Astrocyte (in vitro differentiated cells and primary cell): ENCODE measurements around the gene CRB2. TPM values are rescaled to one million over a fixed set of nuclear protein-coding genes. Genes with fewer than 3 reads are reported as not detected.

ENCODE experiments used
- DNase-seq: peaks from one replicate; pipeline ENCODE4 v3.0.0-alpha.2; 2010; ENCODE audit warnings: low read depth
- FAIRE-seq: peaks from 2 replicates; lab custom pipeline; 2011; peaks lifted over from hg19 to GRCh38; lab: Jason Lieb, UNC
- H2AFZ ChIP-seq: 2 replicates; pipeline ENCODE4 v1.6.0; 2012; ENCODE audit warnings: low read depth, low read length, inconsistent platforms
- H3K27ac ChIP-seq: 2 replicates; pipeline ENCODE4 v1.5.1; 2011; ENCODE audit warnings: low read depth, low read length, inconsistent platforms
- H3K27me3 ChIP-seq: 2 replicates; pipeline ENCODE4 v1.6.0; 2011; ENCODE audit warnings: low read length, inconsistent platforms; ENCODE audit not compliant: insufficient read depth
- H3K36me3 ChIP-seq: 2 replicates; pipeline ENCODE4 v1.5.1; 2011; ENCODE audit warnings: low read length, inconsistent platforms; ENCODE audit not compliant: insufficient read depth
- H3K4me1 ChIP-seq: 2 replicates; pipeline ENCODE4 v1.5.1; 2011; ENCODE audit warnings: low read length, inconsistent platforms; ENCODE audit not compliant: insufficient read depth
- H3K4me2 ChIP-seq: 2 replicates; pipeline ENCODE4 v1.6.0; 2012; ENCODE audit warnings: low read length, inconsistent platforms
- H3K4me3 ChIP-seq: 2 replicates; pipeline ENCODE4 v1.5.1; 2011; ENCODE audit warnings: low read depth, mild to moderate bottlenecking, low read length, inconsistent platforms; ENCODE audit not compliant: insufficient read depth
- H3K79me2 ChIP-seq: 2 replicates; pipeline ENCODE4 v1.6.0; 2012; ENCODE audit warnings: mild to moderate bottlenecking, low read length, inconsistent platforms; ENCODE audit not compliant: insufficient read depth
- H3K9ac ChIP-seq: 2 replicates; pipeline ENCODE4 v1.6.0; 2012; ENCODE audit warnings: mild to moderate bottlenecking, low read length, inconsistent platforms
- H3K9me3 ChIP-seq: 2 replicates; pipeline ENCODE4 v1.5.1; 2012; ENCODE audit warnings: low read depth, mild to moderate bottlenecking, low read length, inconsistent platforms; ENCODE audit not compliant: insufficient read depth
- H4K20me1 ChIP-seq: 2 replicates; pipeline ENCODE4 v1.6.0; 2012; ENCODE audit warnings: low read length, inconsistent platforms; ENCODE audit not compliant: insufficient read depth
- H3K27ac Mint-ChIP-seq: one replicate; pipeline ENCODE4 v1.8.0; 2021; ENCODE audit warnings: mild to moderate bottlenecking, mixed read lengths; ENCODE audit not compliant: unreplicated experiment
- H3K27me3 Mint-ChIP-seq: one replicate; pipeline ENCODE4 v1.8.0; 2021; ENCODE audit warnings: low read depth, mixed read lengths; ENCODE audit not compliant: unreplicated experiment
- H3K36me3 Mint-ChIP-seq: one replicate; pipeline ENCODE4 v1.8.0; 2021; ENCODE audit warnings: low read depth, mixed read lengths; ENCODE audit not compliant: unreplicated experiment
- H3K4me1 Mint-ChIP-seq: one replicate; pipeline ENCODE4 v1.8.0; 2021; ENCODE audit warnings: low read depth, mixed read lengths; ENCODE audit not compliant: unreplicated experiment
- H3K4me3 Mint-ChIP-seq: one replicate; pipeline ENCODE4 v1.8.0; 2021; ENCODE audit warnings: mild to moderate bottlenecking, moderate library complexity, mixed read lengths; ENCODE audit not compliant: unreplicated experiment
- H3K9me3 Mint-ChIP-seq: one replicate; pipeline ENCODE4 v1.8.0; 2021; ENCODE audit warnings: mild to moderate bottlenecking, mixed read lengths; ENCODE audit not compliant: unreplicated experiment
- CTCF ChIP-seq: IDR thresholded peaks from 2 replicates; pipeline ENCODE4 v1.5.1; 2011; ENCODE audit warnings: low read depth, mild to moderate bottlenecking, inconsistent platforms, low read length, moderate library complexity; ENCODE audit not compliant: insufficient read depth
- EZH2 ChIP-seq: IDR thresholded peaks from 2 replicates; pipeline ENCODE4 v1.6.1; 2012; ENCODE audit warnings: mild to moderate bottlenecking, low read length, inconsistent platforms; ENCODE audit not compliant: insufficient read depth
- total RNA-seq: library from RNA; stranded (reverse); gene quantifications from 2 replicates; pipeline ENCODE4 v1.2.1, GENCODE V29; 2021

The CRB2 gene
- total RNA-seq, 1 donor from 2014 or later: 2.4 TPM

GRCh38 chr9:123382653-123383511 lies 26.9 kb downstream of the CRB2 start:
- no peaks in the 10 kb centered on the region for H3K4me1 Mint-ChIP-seq
- no peaks in the 10 kb centered on the region for H3K79me2 ChIP-seq
- FAIRE-seq: no peak
- H3K9me3 ChIP-seq: no peaks in the 10 kb centered on the region
- peaks cover 22% of the 10 kb centered on the region for H3K27me3 Mint-ChIP-seq
- no peak overlapping the region for H2AFZ ChIP-seq
- H3K36me3 Mint-ChIP-seq: no peaks in the 10 kb centered on the region
- no peak overlapping the region for H3K9ac ChIP-seq
- H3K4me3 Mint-ChIP-seq: no peak overlapping the region
- H3K9me3 Mint-ChIP-seq: no peaks in the 10 kb centered on the region
- no peak overlapping the region for H3K4me3 ChIP-seq
- no peaks in the 10 kb centered on the region for H3K4me1 ChIP-seq
- H3K36me3 ChIP-seq: no peaks in the 10 kb centered on the region
- DNase-seq: no peak
- no peaks in the 10 kb centered on the region for H4K20me1 ChIP-seq
- TF ChIP-seq EZH2: no peak
- no peak for TF ChIP-seq CTCF
- H3K27ac ChIP-seq: no peak overlapping the region
- no peak overlapping the region for H3K27ac Mint-ChIP-seq
- no peak overlapping the region for H3K4me2 ChIP-seq
- H3K27me3 ChIP-seq: peaks cover 5% of the 10 kb centered on the region

GRCh38 chr9:123383512-123384170 lies 27.6 kb downstream of the CRB2 start:
- Mint-ChIP-seq H3K4me1 (no peaks in the 10 kb centered on the region), H3K9me3 (no peaks in the 10 kb centered on the region), H3K27ac (no peak overlapping the region), H3K27me3 (peaks cover 29% of the 10 kb centered on the region), H3K36me3 (no peaks in the 10 kb centered on the region), H3K4me3 (no peak overlapping the region)
- Histone ChIP-seq H2AFZ (no peak overlapping the region), H3K79me2 (no peaks in the 10 kb centered on the region), H3K9ac (no peak overlapping the region), H3K36me3 (no peaks in the 10 kb centered on the region), H3K4me1 (no peaks in the 10 kb centered on the region), H3K9me3 (no peaks in the 10 kb centered on the region), H3K27ac (no peak overlapping the region), H3K27me3 (peaks cover 8% of the 10 kb centered on the region), H3K4me3 (no peak overlapping the region), H4K20me1 (no peaks in the 10 kb centered on the region), H3K4me2 (no peak overlapping the region)
- TF ChIP-seq EZH2: no peak
- no peak for TF ChIP-seq CTCF
- FAIRE-seq (no peak), DNase-seq (no peak)
